ENCODE data around the gene GNAI1. TPM values are rescaled to one million over a fixed set of nuclear protein-coding genes. Genes with fewer than 3 reads are reported as not detected.

Gene GNAI1
- total and polyA plus RNA-seq, 8 donors, result 27.3 to 152 (median 134) TPM

GRCh38 chr7:80147543-80148391 is 13.1 kb downstream of the GNAI1 start:
- H3K9me3 ChIP-seq, result no peaks in the 10 kb centered on the region
- no peak overlapping the region for H3K4me3 ChIP-seq
- H3K36me3 ChIP-seq, result no peaks in the 10 kb centered on the region
- ATAC-seq, result no peak
- H3K27ac ChIP-seq, result peak overlapping the region in 1 of 2 donors; percentile 29
- intact Hi-C loops (cut with DNase I), result no loop called here
- TF ChIP-seq, protein P1, sequence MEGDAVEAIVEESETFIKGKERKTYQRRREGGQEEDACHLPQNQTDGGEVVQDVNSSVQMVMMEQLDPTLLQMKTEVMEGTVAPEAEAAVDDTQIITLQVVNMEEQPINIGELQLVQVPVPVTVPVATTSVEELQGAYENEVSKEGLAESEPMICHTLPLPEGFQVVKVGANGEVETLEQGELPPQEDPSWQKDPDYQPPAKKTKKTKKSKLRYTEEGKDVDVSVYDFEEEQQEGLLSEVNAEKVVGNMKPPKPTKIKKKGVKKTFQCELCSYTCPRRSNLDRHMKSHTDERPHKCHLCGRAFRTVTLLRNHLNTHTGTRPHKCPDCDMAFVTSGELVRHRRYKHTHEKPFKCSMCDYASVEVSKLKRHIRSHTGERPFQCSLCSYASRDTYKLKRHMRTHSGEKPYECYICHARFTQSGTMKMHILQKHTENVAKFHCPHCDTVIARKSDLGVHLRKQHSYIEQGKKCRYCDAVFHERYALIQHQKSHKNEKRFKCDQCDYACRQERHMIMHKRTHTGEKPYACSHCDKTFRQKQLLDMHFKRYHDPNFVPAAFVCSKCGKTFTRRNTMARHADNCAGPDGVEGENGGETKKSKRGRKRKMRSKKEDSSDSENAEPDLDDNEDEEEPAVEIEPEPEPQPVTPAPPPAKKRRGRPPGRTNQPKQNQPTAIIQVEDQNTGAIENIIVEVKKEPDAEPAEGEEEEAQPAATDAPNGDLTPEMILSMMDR (IDR thresholded peaks at IDR 0.05), result no peak
- H3K27me3 ChIP-seq, result no peaks in the 10 kb centered on the region
- peak in 2 of 4 donors; percentile 59 to 65 for DNase-seq
- H3K4me1 ChIP-seq, result peaks cover 6 to 14% of the 10 kb centered on the region in 2 donors

GRCh38 chr7:80150611-80151273 is 16.1 kb downstream of the GNAI1 start:
- Histone ChIP-seq H3K4me3 (no peak overlapping the region), H3K4me1 (peaks cover 6 to 15% of the 10 kb centered on the region in 2 donors), H3K36me3 (no peaks in the 10 kb centered on the region), H3K27me3 (no peaks in the 10 kb centered on the region), H3K27ac (peak overlapping the region in 1 of 2 donors; percentile 20), H3K9me3 (no peaks in the 10 kb centered on the region)
- peak; percentile 25 for ATAC-seq
- intact Hi-C loops (cut with DNase I), result no loop called here
- TF ChIP-seq, protein P1 (IDR thresholded peaks at IDR 0.05), result no peak
- peak in 2 of 4 donors; percentile 50 to 51 for DNase-seq

DNA sequence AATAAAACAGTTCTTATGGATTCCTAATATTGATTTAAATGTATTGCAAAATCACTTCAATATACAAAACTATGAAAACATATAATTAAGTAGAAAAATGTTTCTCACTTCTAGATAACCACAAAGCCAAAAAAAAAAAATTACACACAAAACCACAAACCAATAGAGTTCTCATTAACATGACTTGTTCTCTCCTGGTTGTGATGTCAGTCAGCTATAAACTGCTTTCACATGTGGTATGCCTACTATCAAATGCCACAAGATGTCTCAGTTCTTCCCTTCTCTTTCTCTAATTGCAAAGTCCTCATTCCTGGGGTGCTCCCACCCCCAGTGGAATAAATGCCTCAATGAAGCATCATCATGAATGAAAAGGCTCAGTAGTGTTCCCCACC is 16.6 kb downstream of the GNAI1 start:
- ATAC-seq (no peak), DNase-seq (no peak)
- no peak overlapping the region for H3K27ac ChIP-seq
- H3K27me3 ChIP-seq, result no peaks in the 10 kb centered on the region
- intact Hi-C loops (cut with DNase I), result no loop called here
- no peaks in the 10 kb centered on the region for H3K36me3 ChIP-seq
- H3K4me3 ChIP-seq, result no peak overlapping the region
- TF ChIP-seq, protein P1 (IDR thresholded peaks at IDR 0.05), result no peak
- H3K9me3 ChIP-seq, result no peaks in the 10 kb centered on the region
- peaks cover 6 to 15% of the 10 kb centered on the region in 2 donors for H3K4me1 ChIP-seq

- Histone ChIP-seq H3K27ac (no peak overlapping the region), H3K9me3 (no peaks in the 10 kb centered on the region), H3K4me1 (peaks cover 6 to 15% of the 10 kb centered on the region in 2 donors), H3K4me3 (no peak overlapping the region), H3K36me3 (no peaks in the 10 kb centered on the region), H3K27me3 (no peaks in the 10 kb centered on the region)
- TF ChIP-seq, protein P1 (IDR thresholded peaks at IDR 0.05), result no peak
- ATAC-seq, result peak; percentile 35
- intact Hi-C loops (cut with DNase I), result no loop called here
- DNase-seq, result no peak
Observed at GRCh38 chr7:80153446-80153845, 18.8 kb downstream of the GNAI1 start.

Measured in left lung (tissue), 10 donors.